HG02885 (cell line): ENCODE results near the gene NRSN2.
"Not testable (repeated sequence)": the region's sequence is repeated elsewhere in the genome, so short reads cannot be mapped to it uniquely, and the experiment has no call there.

ENCODE experiments used
- ATAC-seq: cut with Tn5 transposase; IDR thresholded peaks from one replicate; pipeline ENCODE4 v1.9.1; 2021; ENCODE audit warnings: mild to moderate bottlenecking; ENCODE audit not compliant: unreplicated experiment, poor library complexity

Gene NRSN2

DNA sequence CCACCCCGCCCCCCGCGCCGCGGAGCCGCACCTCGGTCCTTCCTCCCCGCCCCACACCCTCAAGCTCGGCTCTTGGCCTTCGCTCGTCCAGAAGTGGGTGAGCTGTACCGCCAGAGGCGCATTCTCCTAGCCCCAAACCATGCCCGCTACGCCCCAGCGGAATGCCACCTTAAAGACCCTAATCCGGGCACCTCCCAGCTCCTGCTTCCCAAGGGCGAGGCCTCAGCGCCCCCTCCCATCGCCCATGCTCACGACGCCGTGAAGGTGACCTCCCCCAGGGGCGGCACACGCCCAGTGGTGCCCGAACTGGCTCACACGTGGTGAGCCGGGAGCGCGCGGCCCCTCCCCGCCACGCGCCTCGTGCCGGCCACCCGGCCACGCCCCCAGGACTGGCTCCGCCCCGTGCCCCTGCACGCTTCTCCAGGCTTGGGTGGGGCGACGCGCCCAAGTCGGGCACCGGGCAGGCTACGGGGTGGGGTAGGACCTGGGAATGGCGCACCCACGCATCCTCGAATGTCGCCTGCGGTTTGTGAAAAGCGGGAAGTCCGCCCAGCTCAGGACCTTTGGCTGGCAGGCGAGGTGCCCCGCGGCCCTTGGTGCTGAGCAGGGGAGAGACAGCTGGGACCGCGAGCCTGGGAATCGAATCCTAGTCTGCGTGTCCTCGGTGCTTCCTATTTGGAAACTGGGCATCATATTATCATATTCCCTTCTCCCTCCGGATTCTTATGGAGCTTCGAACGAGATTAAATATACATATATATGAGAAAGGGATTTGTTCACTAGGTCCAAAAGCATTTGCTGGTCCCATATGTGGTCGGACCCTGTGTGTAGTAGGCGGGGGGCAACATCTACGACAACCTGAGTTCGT, 22.5 kb upstream of the NRSN2 start:
- peak; percentile 54 for ATAC-seq

- ATAC-seq, result peak; percentile 73
These were observed 21.6 kb upstream of the NRSN2 start, which contains the start of gene SOX12 for GRCh38 chr20:325045-325888. SOX12 (plus strand) TSS chr20:325552; CDS start chr20:325925, 373 bp downstream.

DNA sequence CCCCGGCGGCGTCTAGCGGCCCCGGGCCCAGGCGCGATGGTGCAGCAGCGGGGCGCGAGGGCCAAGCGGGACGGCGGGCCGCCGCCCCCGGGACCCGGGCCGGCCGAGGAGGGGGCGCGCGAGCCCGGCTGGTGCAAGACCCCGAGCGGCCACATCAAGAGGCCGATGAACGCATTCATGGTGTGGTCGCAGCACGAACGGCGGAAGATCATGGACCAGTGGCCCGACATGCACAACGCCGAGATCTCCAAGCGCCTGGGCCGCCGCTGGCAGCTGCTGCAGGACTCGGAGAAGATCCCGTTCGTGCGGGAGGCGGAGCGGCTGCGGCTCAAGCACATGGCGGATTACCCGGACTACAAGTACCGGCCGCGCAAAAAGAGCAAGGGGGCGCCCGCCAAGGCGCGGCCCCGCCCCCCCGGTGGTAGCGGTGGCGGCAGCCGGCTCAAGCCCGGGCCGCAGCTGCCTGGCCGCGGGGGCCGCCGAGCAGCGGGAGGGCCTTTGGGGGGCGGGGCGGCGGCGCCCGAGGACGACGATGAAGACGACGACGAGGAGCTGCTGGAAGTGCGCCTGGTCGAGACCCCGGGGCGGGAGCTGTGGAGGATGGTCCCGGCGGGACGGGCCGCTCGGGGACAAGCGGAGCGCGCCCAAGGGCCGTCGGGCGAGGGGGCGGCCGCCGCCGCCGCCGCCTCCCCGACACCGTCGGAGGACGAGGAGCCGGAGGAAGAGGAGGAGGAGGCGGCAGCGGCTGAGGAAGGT, 20.8 kb upstream of the NRSN2 start:
- ATAC-seq, result peak; percentile 15

DNA sequence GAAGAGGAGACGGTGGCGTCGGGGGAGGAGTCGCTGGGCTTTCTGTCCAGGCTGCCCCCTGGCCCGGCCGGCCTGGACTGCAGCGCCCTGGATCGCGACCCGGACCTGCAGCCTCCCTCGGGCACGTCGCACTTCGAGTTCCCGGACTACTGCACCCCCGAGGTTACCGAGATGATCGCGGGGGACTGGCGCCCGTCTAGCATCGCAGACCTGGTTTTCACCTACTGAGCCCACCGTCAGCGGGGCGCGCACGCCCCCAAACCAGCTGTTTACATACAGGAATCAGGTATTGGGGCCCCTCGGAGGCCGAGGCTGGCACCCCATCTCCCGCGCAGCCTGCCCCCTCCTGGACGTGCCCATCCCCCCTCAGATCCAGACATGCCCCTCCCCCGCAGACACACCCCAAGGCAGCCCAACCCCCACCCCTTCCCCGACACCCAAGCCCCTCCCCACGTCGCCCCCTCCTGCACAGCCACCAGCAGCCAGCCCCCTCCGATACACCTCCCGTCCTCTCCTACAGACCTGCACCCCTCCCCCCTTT, 20.2 kb upstream of the NRSN2 start:
- ATAC-seq, result no peak

GRCh38 chr20:327186-328026, 19.5 kb upstream of the NRSN2 start:
- no peak for ATAC-seq

- ATAC-seq, result no peak
These were observed 18.6 kb upstream of the NRSN2 start for GRCh38 chr20:328027-328974.

- no peak for ATAC-seq
These were observed 17.8 kb upstream of the NRSN2 start for GRCh38 chr20:328975-329695.

DNA sequence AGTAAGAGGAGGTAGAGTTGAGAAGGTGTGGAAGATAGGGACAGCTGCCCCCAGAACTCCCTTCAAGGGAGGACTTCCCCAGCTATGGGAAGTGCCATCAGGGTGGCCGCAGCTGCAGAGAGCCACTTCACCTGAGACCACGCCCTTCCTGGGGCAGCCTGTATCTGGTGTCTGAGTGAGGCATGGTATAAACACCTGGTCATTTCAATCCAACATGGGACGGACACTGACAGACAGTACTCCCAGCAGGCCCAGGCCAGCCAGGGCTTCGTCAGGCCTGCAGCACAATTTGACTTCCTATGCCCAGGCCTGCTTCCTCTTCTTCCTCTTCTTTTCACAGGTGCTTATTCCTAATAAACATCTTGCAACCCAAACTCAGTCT, 17.1 kb upstream of the NRSN2 start:
- ATAC-seq, result no peak

- ATAC-seq, result peak; percentile 30
These were observed 16.4 kb upstream of the NRSN2 start for GRCh38 chr20:330233-331149.

GRCh38 chr20:334578-334977, 12.3 kb upstream of the NRSN2 start:
- no peak for ATAC-seq

DNA sequence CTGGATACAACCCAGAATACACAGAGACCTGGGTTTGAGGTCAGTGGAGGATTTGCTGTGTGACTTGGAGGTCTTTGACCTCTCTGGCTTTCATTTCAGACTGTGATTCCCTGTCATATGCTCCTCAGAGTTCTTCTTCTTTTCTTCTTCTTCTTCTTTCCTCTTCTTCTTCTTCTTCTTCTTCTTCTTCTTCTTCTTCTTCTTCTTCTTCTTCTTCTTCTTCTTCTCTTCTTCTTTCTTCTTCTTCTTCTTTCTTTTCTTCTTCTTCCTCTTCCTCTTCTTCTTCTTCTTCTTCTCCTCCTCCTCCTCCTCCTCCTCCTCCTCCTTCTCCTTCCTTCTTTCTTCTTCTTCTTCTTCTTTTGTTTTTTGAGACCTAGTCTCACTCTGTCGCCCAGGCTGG, 10.9 kb upstream of the NRSN2 start:
- ATAC-seq, result not testable (repeated sequence)

DNA sequence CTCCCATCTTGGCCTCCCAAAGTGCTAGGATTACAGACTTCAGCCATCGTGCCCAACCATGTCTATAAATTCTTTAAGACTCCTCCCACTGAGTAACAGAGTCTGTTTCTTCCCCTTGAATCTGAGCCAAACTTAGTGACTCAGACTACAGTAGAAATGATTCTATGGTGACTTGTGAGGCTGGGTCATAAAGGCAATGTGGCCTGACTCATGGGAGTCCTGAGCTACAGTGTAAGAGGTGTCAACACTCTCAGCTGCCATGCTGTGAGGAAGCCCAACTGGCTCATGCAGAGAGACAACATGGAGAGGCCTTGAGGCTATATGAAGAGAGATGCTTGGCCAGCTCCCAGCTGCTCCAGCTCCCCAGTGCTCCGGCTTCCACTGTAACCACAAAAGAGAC, 5.2 kb upstream of the NRSN2 start:
- no peak for ATAC-seq

DNA sequence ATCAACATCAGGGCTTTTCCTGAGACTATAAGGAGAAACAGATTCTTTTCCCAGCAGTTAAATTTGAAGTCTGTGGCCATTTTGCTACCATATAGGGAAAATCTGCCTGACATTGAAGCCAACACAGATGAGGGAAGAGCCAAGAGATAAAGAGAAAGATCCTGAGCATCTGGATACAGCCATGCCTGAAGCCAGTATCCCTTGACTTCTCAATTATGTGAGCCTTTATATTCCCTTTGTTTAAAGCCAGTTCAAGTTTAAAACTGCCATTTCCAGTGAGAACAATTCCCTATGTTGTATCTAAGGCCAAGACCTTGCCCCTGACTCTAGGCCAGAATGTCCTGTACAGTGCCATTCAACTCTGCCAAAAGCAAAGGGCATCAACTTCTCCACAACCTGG, 3.8 kb upstream of the NRSN2 start:
- ATAC-seq, result no peak

- ATAC-seq, result no peak
These were observed 775 bp upstream of the NRSN2 start for GRCh38 chr20:346033-346639.

- ATAC-seq, result no peak
These were observed 367 bp downstream of the NRSN2 start for GRCh38 chr20:347317-347639.

- peak; percentile 85 for ATAC-seq
These were observed 951 bp downstream of the NRSN2 start for GRCh38 chr20:347640-348484.
